Tibial nerve (tissue), 4 donors: ENCODE measurements around the gene MINK1. TPM values are rescaled to one million over a fixed set of nuclear protein-coding genes. Genes with fewer than 3 reads are reported as not detected.

Experiments
- DNase-seq, 2 donors: peaks; one replicate each; pipeline ENCODE4 v3.0.0-alpha.2; 2019; ENCODE audit warnings: low spot score in 2 of 2
- H3K27ac ChIP-seq, 4 donors: fragments of 200-600 bp; sonication (generic) in 3 of 4; one replicate each; pipeline ENCODE4 v1.5.1; 2017 to 2019; ENCODE audit warnings: mild to moderate bottlenecking in 1 of 4
- H3K27me3 ChIP-seq, 2 donors: fragments of 200-600 bp; sonication (generic) in 1 of 2; one replicate each; pipeline versions ENCODE4 v1.5.1 to v1.6.0; 2017 to 2019
- H3K36me3 ChIP-seq, 3 donors: fragments of 200-600 bp; sonication (generic); one replicate each; pipeline ENCODE4 v1.5.1; 2018 to 2019
- H3K4me1 ChIP-seq, 4 donors: fragments of 200-600 bp; sonication (generic) in 3 of 4; one replicate each; pipeline ENCODE4 v1.5.1; 2017 to 2019
- H3K4me3 ChIP-seq, 4 donors: fragments of 200-600 bp; sonication (generic) in 3 of 4; one replicate each; pipeline ENCODE4 v1.5.1; 2017 to 2019; ENCODE audit warnings: mild to moderate bottlenecking in 1 of 4, moderate library complexity in 1 of 4
- H3K9me3 ChIP-seq, 4 donors: fragments of 200-600 bp; sonication (generic) in 3 of 4; one replicate each; pipeline ENCODE4 v1.5.1; 2017 to 2019
- CTCF ChIP-seq, 5 experiments: fragments of 200-600 bp in 3 of 5; fragments of 450-650 bp in 2 of 5; sonication (generic) in 3 of 5; IDR thresholded peaks; one replicate each; pipeline ENCODE4 v1.5.1; 2016 to 2019; ENCODE audit warnings: antibody characterized with exemption in 5 of 5, mild to moderate bottlenecking in 3 of 5, moderate library complexity in 2 of 5
- EP300 ChIP-seq, 2 donors: sonication (generic); formaldehyde crosslinking; IDR thresholded peaks; one replicate each; pipeline ENCODE4 v1.6.1; 2017; ENCODE audit warnings: antibody characterized with exemption in 2 of 2, mild to moderate bottlenecking in 1 of 2
- POLR2A ChIP-seq, 2 donors: fragments of 450-650 bp; IDR thresholded peaks; one replicate each; pipeline ENCODE4 v1.6.1; 2017; ENCODE audit warnings: antibody characterized with exemption in 2 of 2, mild to moderate bottlenecking in 2 of 2, moderate library complexity in 2 of 2
- WGBS, 2 donors: methylation state at CpG; one replicate each; pipeline ENCODE4 v1.1.5; 2018; 5-methylcytosine and 5-hydroxymethylcytosine counted together
- total RNA-seq, 4 donors: library from RNA; depleted of rRNA; stranded (reverse); fragments of >200 nt; gene quantifications; one replicate each; pipeline ENCODE4 v1.1.0, GENCODE V29; 2016

MINK1 gene
- total RNA-seq, 4 donors from 2014 or later = 57.1 to 94.3 (median 85.7) TPM

GRCh38 chr17:4833941-4834680, 971 bp downstream of the MINK1 start:
- no peaks in the 10 kb centered on the region for H3K36me3 ChIP-seq
- H3K4me1 ChIP-seq = peaks cover 0 to 43% (median 28%) of the 10 kb centered on the region in 4 donors
- TF ChIP-seq EP300 (IDR thresholded peaks at IDR 0.05) (no peak), CTCF (IDR thresholded peaks at IDR 0.05) (no peak), POLR2A (IDR thresholded peaks at IDR 0.05) (no peak)
- no peaks in the 10 kb centered on the region for H3K27me3 ChIP-seq
- DNase-seq = peak in 1 of 2 donors; percentile 14
- peak overlapping the region; percentile 93 to 99 (median 96) for H3K27ac ChIP-seq
- H3K9me3 ChIP-seq = no peaks in the 10 kb centered on the region
- peak overlapping the region; percentile 76 to 100 (median 98) for H3K4me3 ChIP-seq
- WGBS, 2 donors = 1 to 3% methylated on average over 15 of the region's 15 CpGs

- no peaks in the 10 kb centered on the region for H3K36me3 ChIP-seq
- peak overlapping the region; percentile 93 to 99 (median 96) for H3K27ac ChIP-seq
- peak overlapping the region in 2 of 4 donors; percentile 76 to 99 for H3K4me3 ChIP-seq
- no peak for DNase-seq
- H3K27me3 ChIP-seq = no peaks in the 10 kb centered on the region
- TF ChIP-seq CTCF (IDR thresholded peaks at IDR 0.05) (no peak), POLR2A (IDR thresholded peaks at IDR 0.05) (no peak), EP300 (IDR thresholded peaks at IDR 0.05) (no peak)
- 74 to 77% methylated on average over 4 of the region's 4 CpGs for WGBS, 2 donors
- H3K4me1 ChIP-seq = peaks cover 0 to 45% (median 28%) of the 10 kb centered on the region in 4 donors
- no peaks in the 10 kb centered on the region for H3K9me3 ChIP-seq
These were observed 1.5 kb downstream of the MINK1 start for GRCh38 chr17:4834681-4835020.

- H3K36me3 ChIP-seq = no peaks in the 10 kb centered on the region
- 79 to 83% methylated on average over 4 of the region's 4 CpGs for WGBS, 2 donors
- no peaks in the 10 kb centered on the region for H3K27me3 ChIP-seq
- no peaks in the 10 kb centered on the region for H3K9me3 ChIP-seq
- no peak for TF ChIP-seq CTCF (IDR thresholded peaks at IDR 0.05)
- TF ChIP-seq POLR2A (IDR thresholded peaks at IDR 0.05) = no peak
- no peak for TF ChIP-seq EP300 (IDR thresholded peaks at IDR 0.05)
- H3K4me1 ChIP-seq = peaks cover 0 to 58% (median 30%) of the 10 kb centered on the region in 4 donors
- DNase-seq = no peak
- no peak overlapping the region for H3K4me3 ChIP-seq
- peak overlapping the region in 2 of 4 donors; percentile 64 to 93 for H3K27ac ChIP-seq
These were observed 3.1 kb downstream of the MINK1 start for GRCh38 chr17:4836221-4836620.

GRCh38 chr17:4837471-4838308, 4.5 kb downstream of the MINK1 start:
- Histone ChIP-seq H3K4me1 (peaks cover 0 to 65% (median 30%) of the 10 kb centered on the region in 4 donors), H3K27ac (peak overlapping the region in 3 of 4 donors; percentile 17 to 73 (median 47)), H3K4me3 (no peak overlapping the region), H3K27me3 (no peaks in the 10 kb centered on the region), H3K36me3 (no peaks in the 10 kb centered on the region), H3K9me3 (no peaks in the 10 kb centered on the region)
- no peak for DNase-seq
- TF ChIP-seq EP300 (IDR thresholded peaks at IDR 0.05) (no peak), CTCF (IDR thresholded peaks at IDR 0.05) (no peak), POLR2A (IDR thresholded peaks at IDR 0.05) (no peak)
- WGBS, 2 donors = 48 to 56% methylated on average over 13 of the region's 13 CpGs
